ENCODE measurements around the gene GRID2IP. TPM values are rescaled to one million over a fixed set of nuclear protein-coding genes. Genes with fewer than 3 reads are reported as not detected.

GRID2IP gene
- total RNA-seq, 1 experiment from 2014 or later, result 0.12 TPM

DNA sequence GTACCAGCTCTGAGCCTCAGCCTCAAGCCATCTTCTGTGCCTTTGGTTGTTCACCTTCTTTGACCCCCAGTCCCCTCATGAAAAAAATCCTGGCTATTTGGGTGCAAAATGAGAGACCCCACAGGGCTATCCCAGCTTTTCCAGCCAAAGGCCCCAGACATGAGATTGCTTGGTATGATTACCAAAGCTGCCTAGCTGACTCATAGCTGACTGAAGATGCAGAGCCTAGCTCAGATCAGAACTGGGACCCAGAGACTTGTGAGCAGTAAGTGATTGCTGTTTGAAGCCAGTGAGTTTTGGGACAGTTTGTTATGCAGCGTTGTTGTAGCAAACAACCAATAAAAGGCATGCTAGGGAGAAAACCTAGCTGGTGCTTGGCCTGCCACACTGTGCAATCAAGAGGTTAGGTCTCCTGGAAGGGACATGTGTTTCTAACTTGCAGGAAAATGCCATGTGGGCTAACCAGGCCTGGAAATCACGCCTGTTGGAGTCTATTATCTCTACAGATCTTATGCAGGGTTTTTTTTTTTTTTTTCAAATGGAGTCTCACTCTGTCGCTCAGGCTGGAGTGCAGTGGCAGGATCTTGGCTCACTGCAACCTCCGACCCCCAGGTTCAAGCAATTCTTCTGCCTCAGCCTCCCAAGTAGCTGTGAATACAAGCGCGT is 55.5 kb downstream of the GRID2IP start:
- Histone ChIP-seq H3K9me3 (replicated peaks) (no peaks in the 10 kb centered on the region), H3K27me3 (no peaks in the 10 kb centered on the region), H3K4me1 (no peaks in the 10 kb centered on the region), H3K36me3 (no peaks in the 10 kb centered on the region), H3K4me3 (no peak overlapping the region), H3K27ac (no peak overlapping the region)
- no peak for DNase-seq

DNA sequence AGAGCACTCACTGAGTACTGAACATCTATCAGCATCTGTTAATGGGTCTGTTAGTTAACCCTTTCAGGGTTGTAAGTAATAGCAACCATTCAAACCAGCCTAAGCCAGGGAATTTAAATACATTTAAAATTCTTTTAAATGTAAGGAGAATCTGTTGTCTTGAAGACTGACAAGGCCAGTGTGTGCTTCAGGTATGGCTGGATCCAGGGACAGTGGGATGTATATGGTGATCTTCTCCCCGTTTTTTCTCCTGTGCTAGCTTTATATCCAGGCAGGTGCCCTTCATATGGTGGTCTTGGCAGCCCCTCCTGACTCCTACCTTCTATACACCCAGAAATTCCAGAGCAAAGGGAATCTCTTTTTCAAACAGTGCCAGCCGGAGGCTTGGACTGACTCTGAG is 56.9 kb downstream of the GRID2IP start:
- H3K9me3 ChIP-seq (replicated peaks), result 0 out of 2 replicates have a peak, but pooled peaks cover 3% of the 10 kb centered on the region
- H3K27me3 ChIP-seq, result no peaks in the 10 kb centered on the region; the same call in 1 of the 2 replicates
- no peaks in the 10 kb centered on the region for H3K4me1 ChIP-seq
- no peak for DNase-seq
- H3K27ac ChIP-seq, result no peak overlapping the region
- H3K4me3 ChIP-seq, result no peak overlapping the region
- H3K36me3 ChIP-seq, result no peaks in the 10 kb centered on the region

GRCh38 chr7:6491194-6491593 is 60.1 kb downstream of the GRID2IP start:
- no peak overlapping the region for H3K27ac ChIP-seq
- H3K27me3 ChIP-seq, result no peaks in the 10 kb centered on the region; the same call in 1 of the 2 replicates
- H3K9me3 ChIP-seq (replicated peaks), result 0 out of 2 replicates have a peak, but pooled peaks cover 3% of the 10 kb centered on the region
- no peaks in the 10 kb centered on the region for H3K36me3 ChIP-seq
- no peak overlapping the region for H3K4me3 ChIP-seq
- DNase-seq, result no peak
- H3K4me1 ChIP-seq, result no peaks in the 10 kb centered on the region

- DNase-seq, result no peak
- H3K27ac ChIP-seq, result no peak overlapping the region
- H3K4me3 ChIP-seq, result no peak overlapping the region
- no peaks in the 10 kb centered on the region; the same call in 1 of the 2 replicates for H3K27me3 ChIP-seq
- 0 out of 2 replicates have a peak, but pooled peaks cover 3% of the 10 kb centered on the region for H3K9me3 ChIP-seq (replicated peaks)
- no peaks in the 10 kb centered on the region for H3K4me1 ChIP-seq
- no peaks in the 10 kb centered on the region for H3K36me3 ChIP-seq
Observed at GRCh38 chr7:6489612-6490011, 61.6 kb downstream of the GRID2IP start.

GRCh38 chr7:6487184-6487545 is 64.1 kb downstream of the GRID2IP start:
- H3K4me1 ChIP-seq, result peaks cover 7% of the 10 kb centered on the region

DNA sequence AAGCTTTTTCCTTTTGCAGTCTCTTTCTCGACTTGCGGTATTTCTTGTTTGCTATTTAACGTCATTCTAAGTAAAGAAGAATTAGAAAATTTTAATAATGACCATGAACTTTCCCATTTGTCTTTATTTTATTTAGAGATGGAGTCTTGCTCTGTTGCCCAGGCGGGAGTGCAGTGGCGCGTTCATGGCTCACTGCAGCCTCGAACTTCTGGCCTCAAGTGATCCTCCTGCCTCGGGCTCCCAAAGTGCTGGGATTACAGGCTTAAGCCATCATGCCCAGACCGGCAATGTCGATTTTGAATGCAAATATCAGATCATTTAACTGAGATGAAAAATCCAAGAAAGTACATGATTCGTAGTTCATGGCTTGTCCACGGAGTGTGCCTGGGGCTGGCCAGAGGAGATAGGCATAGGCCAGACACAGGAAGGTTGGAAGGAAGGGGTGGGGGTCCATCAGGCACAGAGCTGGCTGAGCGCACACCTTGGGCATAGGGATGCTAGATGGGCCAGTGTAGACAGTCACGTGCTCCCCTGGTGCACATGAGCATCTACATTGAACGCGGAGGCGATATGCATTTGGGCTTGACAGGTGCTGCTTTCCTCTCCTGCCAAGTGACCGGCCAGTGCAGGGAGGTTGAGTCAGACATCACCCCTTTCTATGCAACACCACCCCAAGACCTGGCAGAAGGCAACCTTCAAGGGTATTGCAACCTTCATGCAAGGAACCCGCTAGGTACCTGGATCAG is 64.7 kb downstream of the GRID2IP start:
- no peak overlapping the region for H3K4me3 ChIP-seq
- H3K27ac ChIP-seq, result no peak overlapping the region
- peaks cover 8% of the 10 kb centered on the region for H3K4me1 ChIP-seq
- H3K27me3 ChIP-seq, result no peaks in the 10 kb centered on the region; the same call in 1 of the 2 replicates
- DNase-seq, result no peak
- H3K36me3 ChIP-seq, result peaks cover 7% of the 10 kb centered on the region; the same call in 1 of the 2 replicates
- 0 out of 2 replicates have a peak, but pooled peaks cover 3% of the 10 kb centered on the region for H3K9me3 ChIP-seq (replicated peaks)

More at GRCh38 chr7:6487184-6487545, 64.1 kb downstream of the GRID2IP start:
- DNase-seq, result no peak
- Histone ChIP-seq H3K36me3 (peaks cover 3% of the 10 kb centered on the region; the same call in 1 of the 2 replicates), H3K27me3 (no peaks in the 10 kb centered on the region; the same call in 1 of the 2 replicates), H3K9me3 (replicated peaks) (0 out of 2 replicates have a peak, but pooled peaks cover 3% of the 10 kb centered on the region), H3K27ac (no peak overlapping the region), H3K4me3 (no peak overlapping the region)

DNA sequence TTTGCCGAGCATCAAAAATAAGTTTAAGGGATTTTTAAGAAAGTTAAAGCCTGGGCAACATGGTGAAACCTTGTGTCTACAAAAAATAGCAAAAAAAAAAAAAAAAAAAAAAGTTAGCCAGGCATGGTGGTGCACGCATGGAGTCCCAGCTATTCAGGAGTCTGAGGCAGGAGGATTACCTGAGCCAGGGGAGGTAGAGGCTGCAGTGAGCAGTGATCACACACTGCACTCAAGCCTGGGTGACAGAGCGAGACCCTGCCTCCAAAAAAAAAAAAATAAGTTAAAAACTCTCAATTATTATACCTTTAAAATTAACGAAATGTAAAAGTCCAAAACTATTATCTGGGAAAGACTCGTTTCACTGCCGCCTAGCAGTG is 68.5 kb downstream of the GRID2IP start:
- peaks cover 30% of the 10 kb centered on the region for H3K36me3 ChIP-seq
- no peak for DNase-seq
- H3K4me1 ChIP-seq, result peaks cover 8% of the 10 kb centered on the region
- H3K27me3 ChIP-seq, result no peaks in the 10 kb centered on the region
- H3K4me3 ChIP-seq, result peak overlapping the region; percentile 81
- no peak overlapping the region; the same call in 1 of the 2 replicates for H3K27ac ChIP-seq
- H3K9me3 ChIP-seq (replicated peaks), result no peaks in the 10 kb centered on the region

DNA sequence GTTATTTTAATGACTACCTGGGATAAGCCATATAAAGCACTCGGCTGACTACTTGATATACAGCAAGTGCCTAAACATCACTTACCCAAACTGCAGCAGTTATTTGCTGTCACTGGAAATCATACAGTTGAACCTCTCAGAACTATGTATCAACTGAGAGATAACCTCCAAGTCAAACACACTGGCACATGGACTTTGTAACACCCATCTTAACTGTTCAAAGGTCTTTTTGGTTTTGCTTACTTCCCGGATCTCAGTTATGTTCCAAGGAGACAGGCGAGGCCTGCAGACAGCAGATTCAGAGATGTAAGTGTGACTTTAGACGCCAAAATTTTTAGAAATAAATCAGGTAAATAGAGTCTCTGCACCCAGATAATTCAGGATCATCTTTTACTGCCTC is 69.0 kb downstream of the GRID2IP start:
- no peaks in the 10 kb centered on the region for H3K9me3 ChIP-seq (replicated peaks)
- H3K27me3 ChIP-seq, result no peaks in the 10 kb centered on the region
- peaks cover 13% of the 10 kb centered on the region for H3K4me1 ChIP-seq
- peaks cover 31% of the 10 kb centered on the region for H3K36me3 ChIP-seq
- no peak for DNase-seq
- peak overlapping the region; percentile 81 for H3K4me3 ChIP-seq
- no peak overlapping the region for H3K27ac ChIP-seq

DNA sequence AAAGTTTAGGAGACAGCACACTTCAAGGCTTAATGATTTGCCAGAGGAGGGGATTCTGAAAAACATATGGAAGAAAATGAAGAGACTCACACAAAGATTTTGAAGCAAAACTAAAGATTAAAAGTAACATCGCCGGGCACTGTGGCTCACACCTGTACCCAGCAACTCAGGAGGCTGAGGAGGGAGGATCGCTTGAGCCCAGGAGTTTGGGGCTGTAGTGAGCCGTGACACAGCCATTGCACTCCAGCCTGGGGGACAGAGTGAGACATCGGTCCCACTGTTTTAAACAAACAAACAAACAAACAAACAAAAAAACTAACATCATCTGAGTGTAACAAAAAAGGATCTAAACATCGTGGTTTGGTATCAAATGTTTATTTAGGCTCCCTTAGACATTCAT is 69.8 kb downstream of the GRID2IP start:
- peaks cover 31% of the 10 kb centered on the region for H3K36me3 ChIP-seq
- H3K9me3 ChIP-seq (replicated peaks), result no peaks in the 10 kb centered on the region
- no peak for DNase-seq
- no peaks in the 10 kb centered on the region for H3K27me3 ChIP-seq
- peaks cover 21% of the 10 kb centered on the region for H3K4me1 ChIP-seq
- H3K4me3 ChIP-seq, result no peak overlapping the region
- H3K27ac ChIP-seq, result no peak overlapping the region

DNA sequence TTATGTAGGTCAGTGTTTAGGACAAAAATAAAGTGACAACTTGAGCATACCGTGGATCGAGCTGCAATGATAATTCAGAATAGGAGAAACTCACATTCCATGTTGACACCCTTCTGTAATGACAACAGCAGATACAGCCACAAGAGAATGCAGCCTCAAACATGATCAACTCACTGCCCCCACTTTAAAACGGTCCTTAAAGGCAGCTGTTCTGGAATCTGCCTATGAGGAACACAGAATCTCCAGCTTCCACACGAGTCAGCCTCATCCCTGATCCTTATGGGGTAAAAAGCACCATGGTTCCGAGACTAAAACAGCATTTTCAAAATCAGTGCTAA is 71.0 kb downstream of the GRID2IP start:
- Histone ChIP-seq H3K27me3 (no peaks in the 10 kb centered on the region), H3K9me3 (replicated peaks) (no peaks in the 10 kb centered on the region), H3K27ac (no peak overlapping the region), H3K4me3 (no peak overlapping the region), H3K4me1 (peaks cover 23% of the 10 kb centered on the region), H3K36me3 (peaks cover 31% of the 10 kb centered on the region)
- no peak for DNase-seq

- H3K9me3 ChIP-seq (replicated peaks), result no peaks in the 10 kb centered on the region
- DNase-seq, result no peak
- H3K4me1 ChIP-seq, result peaks cover 20% of the 10 kb centered on the region
- H3K27me3 ChIP-seq, result no peaks in the 10 kb centered on the region
- H3K27ac ChIP-seq, result no peak overlapping the region
- H3K36me3 ChIP-seq, result peaks cover 36% of the 10 kb centered on the region
- H3K4me3 ChIP-seq, result no peak overlapping the region
Observed at GRCh38 chr7:6479067-6479466, 72.2 kb downstream of the GRID2IP start.

DNA sequence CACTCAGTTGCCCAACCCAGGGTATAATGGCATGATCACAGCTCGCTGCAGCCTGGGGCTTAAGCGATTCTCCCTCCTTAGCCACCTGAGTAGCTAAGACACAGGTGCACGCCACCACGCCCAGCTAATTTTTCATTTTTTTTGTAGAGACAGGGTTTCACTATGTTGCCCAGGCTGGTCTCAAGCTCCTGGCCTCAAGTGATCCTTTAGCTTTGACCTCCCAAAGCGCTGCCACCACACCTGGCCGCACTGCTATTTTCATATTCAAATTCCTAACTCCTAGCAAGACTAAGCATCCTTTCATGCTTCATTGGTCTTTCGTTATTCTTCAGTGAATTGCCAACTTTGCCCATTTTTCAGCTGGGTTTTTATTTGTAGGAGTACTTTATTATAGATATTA is 73.1 kb downstream of the GRID2IP start:
- no peaks in the 10 kb centered on the region for H3K9me3 ChIP-seq (replicated peaks)
- no peaks in the 10 kb centered on the region for H3K27me3 ChIP-seq
- no peak overlapping the region for H3K27ac ChIP-seq
- H3K4me1 ChIP-seq, result peaks cover 20% of the 10 kb centered on the region
- H3K4me3 ChIP-seq, result no peak overlapping the region
- no peak for DNase-seq
- H3K36me3 ChIP-seq, result peaks cover 45% of the 10 kb centered on the region

- H3K27ac ChIP-seq, result no peak overlapping the region
- no peak overlapping the region for H3K4me3 ChIP-seq
- no peak for DNase-seq
- peaks cover 49% of the 10 kb centered on the region for H3K36me3 ChIP-seq
- peaks cover 17% of the 10 kb centered on the region for H3K4me1 ChIP-seq
- H3K27me3 ChIP-seq, result no peaks in the 10 kb centered on the region
- H3K9me3 ChIP-seq (replicated peaks), result no peaks in the 10 kb centered on the region
Observed at GRCh38 chr7:6477318-6477660, 74.0 kb downstream of the GRID2IP start.

DNA sequence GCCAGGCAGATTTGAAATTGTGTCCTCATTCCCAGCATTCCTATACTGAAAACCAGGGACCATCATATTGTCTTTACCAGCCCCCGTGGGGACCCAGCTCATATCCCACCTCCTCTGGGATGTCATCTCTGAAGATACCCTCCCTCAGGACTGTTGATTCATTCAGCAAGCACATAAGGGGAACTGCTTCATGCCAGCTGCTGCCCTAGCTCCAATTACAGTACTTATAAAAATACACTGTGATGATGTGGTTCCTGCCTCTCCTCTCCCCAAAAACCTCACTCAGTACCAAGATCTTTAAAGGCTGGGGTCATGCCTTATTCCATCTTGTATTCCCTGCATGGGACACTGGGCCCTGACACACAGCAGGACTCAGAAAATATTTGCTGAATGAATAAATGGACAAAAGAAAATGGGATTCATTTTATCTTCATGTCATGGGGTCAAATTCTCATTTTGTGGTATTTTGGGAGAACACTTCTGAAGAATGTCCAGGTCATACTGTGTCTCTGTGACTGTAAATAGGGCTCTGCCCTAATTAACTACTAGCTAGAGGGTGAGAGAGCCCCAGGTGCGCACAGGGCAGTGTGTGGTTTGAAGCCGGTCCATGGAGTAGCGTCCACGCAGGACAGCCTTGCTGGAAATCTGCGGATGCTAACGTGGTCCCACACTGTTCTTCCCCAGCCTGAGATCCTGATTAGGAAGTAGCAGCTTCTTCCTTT is 74.5 kb downstream of the GRID2IP start:
- Histone ChIP-seq H3K27ac (no peak overlapping the region), H3K27me3 (no peaks in the 10 kb centered on the region), H3K36me3 (peaks cover 50% of the 10 kb centered on the region), H3K9me3 (replicated peaks) (no peaks in the 10 kb centered on the region), H3K4me1 (peaks cover 14% of the 10 kb centered on the region), H3K4me3 (no peak overlapping the region)
- peak in 1 of 2 experiments; percentile 35 for DNase-seq

Data from SJCRH30 (cell line).